Right forelimb (tissue), 1 donor: Measurements from ENCODE around the gene PDLIM5.
"Not testable (repeated sequence)": the region's sequence is repeated elsewhere in the genome, so short reads cannot be mapped to it uniquely, and the experiment has no call there.

Source experiments
- DNase-seq: peaks from one replicate; pipeline ENCODE4 v3.0.0-alpha.2; 2018

Gene PDLIM5

DNA sequence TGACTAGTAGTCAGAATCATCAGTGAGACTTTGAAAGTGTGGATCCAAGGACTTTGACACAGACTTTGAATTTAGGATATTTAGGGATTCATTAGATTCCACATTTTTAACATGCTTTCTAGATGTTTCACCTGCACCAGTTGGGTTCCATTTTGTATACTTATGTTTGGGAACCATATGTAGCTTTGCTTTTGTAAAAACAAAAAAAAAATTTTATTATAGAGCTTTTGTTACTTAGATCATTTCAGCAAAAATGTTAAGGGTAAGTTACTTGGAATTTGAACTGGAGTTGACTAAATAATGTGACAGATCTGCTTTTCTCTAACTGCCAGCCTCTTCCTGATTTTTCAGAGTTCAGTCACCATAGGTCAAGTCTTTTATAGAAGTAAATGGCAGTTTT is 14.6 kb downstream of the PDLIM5 start:
- no peak for DNase-seq

DNA sequence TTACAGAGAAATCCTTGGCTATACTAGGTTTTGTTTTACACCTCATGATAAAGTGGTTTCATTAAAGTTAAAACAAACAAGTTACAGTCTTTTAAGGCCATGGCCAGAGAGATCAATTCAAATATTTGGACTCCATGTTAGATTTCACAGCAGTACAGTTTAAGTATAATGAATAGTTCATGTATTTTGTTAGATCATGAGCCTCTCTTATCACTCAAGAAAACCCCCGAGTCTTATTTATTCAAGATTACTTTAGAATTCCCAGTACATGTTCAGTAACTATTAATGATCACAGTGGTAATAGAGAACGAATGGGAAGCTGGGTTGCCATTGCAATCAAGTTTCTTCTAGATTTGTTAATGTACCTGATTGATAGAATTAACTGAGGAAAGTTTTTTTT is 15.2 kb downstream of the PDLIM5 start:
- no peak for DNase-seq

DNA sequence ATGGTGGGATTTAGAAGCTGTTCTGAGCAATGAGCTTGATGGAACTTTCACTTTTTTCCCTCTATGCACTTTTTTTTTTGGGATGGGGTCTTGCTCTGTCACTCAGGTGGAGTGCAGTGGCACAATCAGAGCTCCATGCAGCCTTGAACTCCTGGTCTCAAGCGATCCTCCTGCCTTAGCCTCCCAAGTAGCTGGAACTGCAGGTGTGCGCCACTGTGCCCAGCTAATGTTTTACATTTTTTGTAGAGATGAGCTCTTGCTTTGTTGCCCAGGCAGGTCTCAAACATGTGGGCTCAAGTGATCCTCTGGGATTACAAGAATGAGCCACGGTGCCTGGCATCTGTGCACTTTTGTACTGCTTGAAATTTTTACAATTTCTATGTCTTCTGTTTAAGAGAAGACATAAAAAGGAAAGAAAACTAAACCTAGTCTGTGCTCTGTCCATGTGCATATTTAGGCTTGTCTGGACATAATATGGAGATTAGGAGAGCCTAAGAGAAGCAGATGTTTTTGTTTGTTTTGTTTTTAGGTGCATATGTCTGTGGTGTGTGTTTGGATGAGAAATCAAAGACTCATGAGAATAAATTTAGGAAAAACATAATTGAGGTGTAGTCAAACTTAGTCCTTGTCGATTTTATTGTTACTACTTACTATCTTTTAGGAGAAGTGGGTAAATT is 16.5 kb downstream of the PDLIM5 start:
- no peak for DNase-seq

DNA sequence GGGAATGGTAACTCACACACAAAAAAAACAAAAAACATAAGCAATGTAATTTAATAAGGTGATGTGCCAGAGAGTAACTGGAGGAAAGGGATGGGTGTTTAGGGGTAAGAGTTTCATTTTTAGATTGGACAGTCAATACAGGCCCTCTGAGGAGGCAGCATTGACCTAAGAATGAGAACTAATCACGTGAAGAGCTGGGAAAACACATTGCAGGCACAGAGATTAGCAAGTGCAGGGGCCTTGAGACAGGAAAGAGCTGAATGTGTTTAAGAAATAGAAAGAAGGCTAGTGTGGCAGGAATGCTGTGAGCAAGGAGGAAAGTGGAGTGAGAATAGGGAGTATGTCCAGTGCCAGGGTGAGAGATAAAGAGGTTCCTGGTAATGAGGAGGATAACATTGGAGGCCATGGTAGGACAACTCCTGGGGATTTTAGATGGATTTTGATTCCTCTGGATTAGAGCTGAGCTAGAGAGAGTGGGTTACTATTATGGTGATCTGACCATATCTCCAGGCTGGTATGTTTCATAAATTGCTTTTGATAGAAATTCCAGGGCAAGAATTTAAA is 17.6 kb downstream of the PDLIM5 start:
- DNase-seq, result no peak

DNA sequence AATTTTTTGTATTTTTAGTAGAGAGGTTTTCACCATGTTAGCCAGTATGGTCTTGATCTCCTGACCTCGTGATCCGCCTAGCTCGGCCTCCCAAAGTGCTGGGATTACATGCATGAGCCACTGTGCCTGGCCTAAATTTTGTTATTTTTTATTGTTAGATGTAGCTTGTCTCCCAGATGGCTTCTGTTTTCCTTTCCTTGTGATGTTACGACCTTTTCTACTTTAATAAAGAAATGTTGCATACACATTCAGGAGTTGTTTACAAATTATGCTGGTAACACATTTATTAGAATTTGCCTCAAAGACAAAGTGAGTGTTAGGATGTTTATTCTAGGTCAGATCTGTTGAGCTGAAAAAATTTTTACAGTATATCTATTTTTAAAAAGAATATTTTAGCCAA is 18.4 kb downstream of the PDLIM5 start:
- DNase-seq, result no peak

DNA sequence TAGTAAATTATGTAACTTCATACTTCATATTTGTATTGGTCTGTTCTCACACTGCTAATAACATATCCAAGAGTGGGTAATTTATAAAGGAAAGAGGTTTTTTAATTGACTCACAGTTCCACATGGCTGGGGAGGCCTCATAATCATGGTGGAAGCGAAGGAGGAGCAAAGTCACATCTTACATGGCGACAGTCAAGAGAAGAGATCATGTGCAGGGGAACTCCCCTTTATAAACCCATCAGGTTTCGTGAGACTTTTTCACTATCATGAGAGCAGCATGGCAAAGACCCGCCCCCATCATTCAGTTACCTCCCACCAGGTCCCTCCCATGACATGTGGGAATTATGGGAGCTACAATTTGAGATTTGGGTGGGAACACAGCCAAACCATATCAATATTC is 19.0 kb downstream of the PDLIM5 start:
- not testable (repeated sequence) for DNase-seq

DNA sequence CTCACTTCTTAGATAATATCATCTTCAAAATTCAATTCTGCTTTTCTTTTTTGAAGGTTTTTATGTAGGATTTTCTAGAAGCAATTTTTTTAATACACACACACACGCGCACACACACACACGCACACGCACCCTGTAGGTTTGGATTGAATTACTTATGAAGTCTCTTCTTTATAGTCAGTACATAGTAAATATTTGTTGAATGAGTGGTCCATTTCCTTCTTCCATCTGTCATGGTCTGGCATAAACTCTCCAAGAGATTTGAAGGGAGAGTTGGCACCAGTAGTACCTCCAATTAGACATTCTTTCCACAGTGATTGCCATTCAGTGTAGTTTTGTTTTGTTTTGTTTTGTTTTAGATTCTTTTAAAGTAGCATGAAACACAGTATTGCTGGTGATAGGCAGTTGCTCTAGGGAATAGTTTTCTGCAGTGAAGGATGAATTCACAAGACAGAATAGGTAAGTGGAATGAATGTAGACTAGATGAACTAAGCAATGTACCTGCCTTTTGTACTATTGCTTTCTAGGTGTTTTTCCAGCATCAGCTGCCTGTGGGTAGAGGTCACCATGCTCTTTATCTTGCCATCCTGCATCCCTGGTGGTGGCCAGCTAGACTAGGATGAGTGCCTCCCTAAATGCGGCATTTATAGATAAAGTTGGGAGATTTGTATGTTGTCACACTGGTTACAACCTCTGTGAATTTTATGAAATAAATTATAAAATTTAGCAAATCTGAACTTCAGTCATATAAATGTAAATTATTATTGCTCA is 20.5 kb downstream of the PDLIM5 start:
- DNase-seq, result no peak

DNA sequence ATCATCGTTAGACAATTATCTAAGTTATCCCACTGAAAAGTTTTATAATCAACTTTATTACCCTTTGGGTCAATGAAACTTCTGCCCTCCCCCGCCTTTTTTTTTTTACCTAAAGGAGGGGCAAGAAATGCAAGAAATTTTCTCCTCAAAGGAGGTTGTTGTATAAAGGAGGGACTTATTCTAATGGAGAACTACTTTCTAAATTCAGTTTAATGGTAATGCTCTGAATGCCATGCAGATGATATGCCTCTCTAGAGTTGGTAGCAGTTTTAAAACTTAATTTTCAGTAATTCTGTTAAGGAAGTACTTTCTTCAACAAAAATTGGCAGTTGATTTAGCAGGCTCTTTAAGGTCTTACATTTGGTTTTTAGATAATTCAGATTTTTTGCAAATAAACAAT is 23.3 kb downstream of the PDLIM5 start:
- DNase-seq, result no peak

DNA sequence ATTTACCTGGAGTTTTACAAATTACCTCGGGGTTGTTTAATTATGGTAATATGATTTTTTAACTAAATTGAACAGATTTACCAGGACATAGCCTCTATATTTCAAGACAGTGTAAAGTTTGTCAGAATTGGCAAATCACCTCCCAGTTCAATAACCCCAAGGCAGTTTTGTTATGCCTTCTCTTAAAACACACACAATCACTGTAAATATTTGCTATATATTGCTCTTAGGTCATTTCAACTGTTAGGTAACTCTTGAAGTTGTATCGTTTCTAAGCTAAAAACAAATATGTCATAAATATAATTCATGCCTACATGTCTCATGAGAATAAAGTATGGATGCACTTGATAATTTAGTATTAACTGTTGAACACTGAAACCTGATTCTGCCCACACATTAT is 24.1 kb downstream of the PDLIM5 start:
- no peak for DNase-seq

DNA sequence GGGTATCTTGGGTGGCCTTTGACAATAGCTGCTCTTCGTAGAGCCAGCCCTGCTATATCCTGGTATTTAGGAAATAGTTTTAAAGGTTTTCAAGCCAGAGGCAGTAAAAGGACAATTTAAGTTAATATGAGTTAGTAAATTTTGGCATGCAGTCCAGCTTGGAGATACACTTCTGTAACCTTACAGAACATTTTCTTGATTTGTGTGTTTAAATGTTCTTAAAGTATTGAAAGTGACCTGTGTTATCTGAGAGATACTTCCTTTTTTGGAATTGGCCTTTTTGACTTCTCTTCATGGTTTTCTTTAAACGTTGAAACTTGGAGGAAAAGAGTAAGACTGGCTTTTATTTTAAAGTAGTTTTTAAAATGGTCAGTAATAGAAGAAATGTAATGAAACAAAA is 25.5 kb downstream of the PDLIM5 start:
- no peak for DNase-seq

DNA sequence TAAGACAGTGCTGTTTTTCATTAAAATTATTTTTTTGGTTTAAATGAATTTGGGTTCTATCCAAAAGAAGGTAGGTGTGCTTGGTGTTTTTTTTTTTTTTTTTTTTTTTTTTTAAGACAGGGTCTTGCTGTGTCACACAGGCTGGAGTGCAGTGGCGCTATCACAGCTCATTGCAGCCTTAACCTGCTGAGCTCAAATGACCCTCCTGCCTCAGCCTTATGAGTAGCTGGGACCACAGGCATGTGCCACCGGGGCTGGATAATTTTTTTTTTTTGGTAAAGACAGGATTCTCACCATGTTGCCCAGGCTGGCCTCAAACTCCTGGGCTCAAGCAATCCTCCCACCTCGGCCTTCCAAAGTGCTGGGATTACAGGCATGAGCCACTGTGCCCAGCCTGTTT is 27.1 kb downstream of the PDLIM5 start:
- not testable (repeated sequence) for DNase-seq

DNA sequence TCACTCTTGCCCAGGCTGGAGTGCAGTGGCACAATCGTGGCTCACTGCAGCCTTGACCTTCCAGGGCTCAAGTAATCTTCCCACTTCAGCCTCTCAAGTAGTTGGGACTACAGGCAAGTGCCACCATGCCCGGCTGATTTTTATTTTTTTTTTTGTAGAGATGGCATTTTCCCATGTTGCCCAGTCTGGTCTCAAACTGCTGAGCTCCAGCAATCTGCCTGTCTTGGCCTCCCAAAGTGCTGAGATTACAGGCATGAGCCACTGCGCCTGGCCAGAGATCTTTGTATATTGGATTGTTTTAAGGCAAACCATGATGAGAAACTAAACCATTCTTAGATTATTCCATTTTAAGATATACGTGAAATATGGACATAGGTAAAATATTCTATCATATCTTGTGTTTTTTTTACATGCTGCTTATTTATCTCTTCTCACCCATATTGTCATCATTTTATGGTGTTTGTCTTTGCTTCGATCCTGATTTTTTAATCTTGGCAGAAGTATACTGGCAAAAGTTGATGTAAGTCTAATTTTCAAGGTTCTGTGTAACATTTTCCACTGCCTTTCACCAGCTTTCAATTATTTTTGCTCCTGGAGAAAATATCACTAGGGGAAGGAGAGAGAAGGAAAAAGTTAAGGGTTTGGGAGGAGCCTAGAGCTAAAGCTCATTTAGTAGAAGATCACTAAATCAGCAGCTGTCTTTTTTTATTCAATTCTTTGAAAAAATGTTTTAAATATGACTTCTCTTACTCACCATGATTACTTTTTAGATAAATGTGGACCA is 27.8 kb downstream of the PDLIM5 start:
- no peak for DNase-seq

DNA sequence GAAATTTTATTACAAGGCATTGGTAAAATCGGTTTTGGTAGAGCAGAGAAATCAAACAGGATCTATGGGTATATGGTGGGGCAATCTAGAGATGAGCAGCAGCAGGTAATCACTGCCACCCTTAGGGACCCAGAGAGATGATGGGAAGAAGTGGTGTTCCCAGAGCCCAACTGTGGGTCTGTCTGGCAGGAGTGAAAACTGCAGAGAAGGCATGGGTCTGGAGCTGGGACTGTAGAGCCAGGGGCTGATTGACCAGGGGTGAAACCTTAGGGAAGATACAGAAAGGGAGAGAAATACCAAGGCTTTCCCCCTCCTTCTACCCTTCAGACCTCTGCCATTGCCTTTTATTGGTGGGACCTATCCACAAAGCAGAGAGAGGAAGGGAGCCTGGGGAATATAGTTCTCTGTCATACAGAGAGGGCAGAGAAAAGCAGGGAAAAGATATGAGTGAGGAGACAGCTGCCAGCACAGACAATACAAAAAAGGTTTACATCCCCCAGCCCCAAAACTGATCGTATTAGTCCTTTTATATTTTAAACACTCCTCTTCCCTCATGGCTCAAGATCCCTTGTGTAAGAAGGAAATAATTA is 28.7 kb downstream of the PDLIM5 start:
- no peak for DNase-seq

DNA sequence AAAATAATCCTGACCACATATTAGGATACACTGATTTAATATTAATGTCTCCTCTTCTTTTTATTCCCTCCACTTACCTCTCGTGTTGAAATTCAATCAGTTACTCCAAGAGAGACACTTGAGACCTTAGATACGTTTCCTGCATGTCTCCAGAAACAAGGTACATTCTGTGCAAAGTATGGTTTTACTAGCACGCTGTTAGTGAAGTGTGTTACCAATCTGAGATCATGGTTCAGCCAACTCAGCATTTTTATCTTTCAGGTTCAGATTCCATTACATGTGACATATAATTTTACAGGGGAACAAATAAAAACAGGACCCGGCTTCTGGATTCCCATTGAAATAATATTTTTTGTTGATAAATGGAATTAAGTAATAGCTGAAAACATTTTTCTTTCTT is 32.2 kb downstream of the PDLIM5 start:
- no peak for DNase-seq

DNA sequence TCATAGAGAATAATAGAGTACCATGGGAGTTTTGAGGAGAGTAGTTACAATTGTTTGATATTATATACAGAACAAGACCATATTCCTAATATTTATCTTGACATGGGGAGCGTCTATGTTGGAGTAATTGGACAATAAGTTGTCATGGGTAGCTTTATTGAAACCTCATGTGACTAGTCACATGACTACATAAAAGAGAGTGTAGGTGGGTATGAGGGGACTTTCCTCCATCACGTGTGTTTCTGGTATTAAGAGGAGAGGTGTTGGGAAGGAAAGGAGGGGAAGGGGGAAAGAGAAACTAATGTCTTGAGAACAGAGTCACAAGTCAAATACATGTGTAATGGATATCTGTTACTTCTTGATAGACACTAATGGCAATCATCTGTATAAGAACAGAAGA is 33.1 kb downstream of the PDLIM5 start:
- DNase-seq, result no peak

DNA sequence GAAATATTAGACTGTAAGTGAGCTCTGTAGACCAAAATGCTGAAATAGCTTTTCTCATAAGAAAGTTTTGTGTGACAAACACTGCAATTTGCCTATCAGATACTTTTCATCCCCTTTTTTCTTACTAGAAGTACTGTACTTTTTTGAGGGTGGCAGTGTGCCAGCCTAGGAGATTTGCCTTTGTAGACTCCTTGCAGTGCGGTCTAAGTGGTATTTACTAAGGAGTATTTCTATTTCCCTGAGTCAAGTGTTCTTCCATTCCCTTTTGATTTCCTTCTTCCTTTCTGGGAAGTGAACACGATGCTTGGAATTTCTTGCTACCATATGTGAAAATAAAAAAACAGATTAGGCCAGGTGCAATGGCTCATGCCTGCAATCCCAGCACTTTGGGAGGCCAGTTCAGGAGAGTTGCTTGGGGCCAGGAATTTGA is 34.6 kb downstream of the PDLIM5 start:
- DNase-seq, result no peak

DNA sequence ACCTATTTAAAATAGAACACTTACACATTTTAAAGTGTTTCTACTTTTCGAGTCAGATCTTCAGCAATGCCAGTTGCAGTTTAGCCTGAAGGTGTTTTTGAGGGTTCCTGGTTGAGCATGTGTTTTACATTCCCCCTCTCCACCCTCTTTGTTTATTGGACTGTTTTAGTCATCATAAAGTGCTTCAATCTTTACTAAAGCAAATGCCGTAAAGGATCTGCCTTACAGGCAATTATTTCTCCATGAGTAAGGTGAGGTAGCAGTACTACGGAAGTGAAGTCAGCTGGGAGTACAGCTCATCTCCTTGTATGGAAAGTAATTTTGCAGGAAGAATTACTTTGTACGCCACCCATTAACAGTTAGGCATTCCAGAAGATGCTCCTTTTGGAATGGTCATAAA is 36.9 kb downstream of the PDLIM5 start:
- DNase-seq, result no peak

DNA sequence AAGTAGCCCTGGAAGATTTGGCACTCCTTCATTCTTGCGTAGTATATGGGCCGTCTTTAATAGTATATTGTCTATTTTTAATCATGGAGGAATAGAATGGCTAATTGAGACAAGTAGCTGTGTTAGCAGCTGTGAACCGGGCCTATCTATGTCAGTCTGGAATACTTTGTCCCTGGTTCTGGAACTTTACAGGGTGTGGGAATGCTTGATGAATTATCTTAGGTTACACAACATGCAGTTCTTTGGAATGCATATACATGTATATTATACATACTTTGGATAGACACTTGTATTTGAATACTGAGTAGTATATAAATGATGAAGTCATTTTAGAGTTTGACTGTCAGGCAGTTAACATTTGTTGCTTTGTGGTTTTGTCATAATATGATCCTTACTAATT is 37.4 kb downstream of the PDLIM5 start:
- DNase-seq, result no peak

DNA sequence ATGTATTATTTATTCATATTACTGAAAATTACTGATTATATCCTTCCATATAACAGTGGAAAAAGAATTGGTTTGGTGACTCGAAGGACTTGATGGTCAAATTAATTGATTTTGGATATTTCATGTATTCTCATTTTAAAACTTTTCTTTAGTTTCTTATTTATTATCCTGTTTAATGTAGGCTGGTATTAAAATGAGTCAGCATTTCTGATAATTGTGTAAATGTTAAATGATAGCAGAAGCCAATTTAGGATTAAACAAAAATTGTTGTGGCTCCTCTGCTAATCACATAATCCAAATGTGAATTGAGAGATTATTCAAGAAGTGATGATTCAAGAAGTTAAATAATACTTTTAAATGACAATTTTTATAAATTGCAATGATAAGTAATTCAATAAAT is 38.7 kb downstream of the PDLIM5 start:
- DNase-seq, result no peak

DNA sequence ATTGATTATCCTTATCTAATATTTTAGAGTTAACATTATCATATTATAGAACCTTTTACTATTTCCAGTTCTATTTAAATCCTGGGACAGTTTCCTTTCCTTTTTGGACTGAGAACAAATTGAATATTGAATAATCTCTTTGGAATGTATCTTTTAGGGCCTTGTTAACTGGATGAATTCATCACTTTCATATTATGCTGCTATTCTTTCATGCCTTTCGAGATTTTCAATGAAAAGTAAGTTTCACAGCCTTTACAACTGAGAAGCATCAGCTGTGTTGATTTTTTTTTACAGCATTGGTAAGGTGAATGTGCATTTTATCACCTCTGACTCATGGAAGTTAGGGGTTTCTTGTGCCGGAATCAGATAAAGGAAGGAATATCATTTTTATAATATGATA is 39.6 kb downstream of the PDLIM5 start:
- DNase-seq, result no peak

DNA sequence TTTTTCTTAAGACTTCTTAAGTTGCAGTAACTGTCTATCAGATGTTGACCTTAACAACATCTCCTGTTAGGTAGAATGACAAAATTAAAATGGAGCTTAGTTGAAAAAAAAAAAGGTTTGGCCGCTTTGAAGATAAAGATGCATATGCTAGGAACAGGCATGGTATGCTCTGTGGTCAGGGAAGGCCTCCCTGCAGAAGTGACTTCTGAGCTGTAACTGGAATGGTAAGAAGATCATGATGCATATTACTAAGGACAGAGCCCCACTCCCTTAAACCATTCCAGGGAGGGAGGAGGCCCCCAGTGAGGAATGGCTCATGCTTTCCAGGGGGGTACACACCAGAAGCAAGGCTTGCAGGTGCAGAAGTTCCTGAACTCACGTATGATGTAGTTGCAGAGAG is 43.7 kb downstream of the PDLIM5 start:
- no peak for DNase-seq

DNA sequence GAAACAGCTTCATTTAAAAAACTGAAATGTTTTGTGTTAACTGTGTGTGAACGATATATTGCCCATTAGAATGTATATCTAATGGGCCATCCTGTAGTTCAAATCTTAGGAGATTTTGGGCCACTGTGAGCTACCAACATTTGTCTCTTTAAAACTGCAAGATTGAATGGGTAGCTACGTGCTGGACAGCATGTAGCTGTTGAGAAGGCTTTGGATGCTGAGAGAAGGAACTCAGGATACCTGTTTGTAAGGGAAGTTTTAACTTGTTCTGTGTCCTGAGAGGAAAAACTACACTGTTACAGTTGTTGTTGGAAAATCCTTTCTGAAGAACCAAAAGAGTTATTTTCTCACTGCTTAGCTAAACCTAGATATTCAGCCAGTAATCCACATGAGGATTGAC is 45.9 kb downstream of the PDLIM5 start:
- DNase-seq, result no peak

DNA sequence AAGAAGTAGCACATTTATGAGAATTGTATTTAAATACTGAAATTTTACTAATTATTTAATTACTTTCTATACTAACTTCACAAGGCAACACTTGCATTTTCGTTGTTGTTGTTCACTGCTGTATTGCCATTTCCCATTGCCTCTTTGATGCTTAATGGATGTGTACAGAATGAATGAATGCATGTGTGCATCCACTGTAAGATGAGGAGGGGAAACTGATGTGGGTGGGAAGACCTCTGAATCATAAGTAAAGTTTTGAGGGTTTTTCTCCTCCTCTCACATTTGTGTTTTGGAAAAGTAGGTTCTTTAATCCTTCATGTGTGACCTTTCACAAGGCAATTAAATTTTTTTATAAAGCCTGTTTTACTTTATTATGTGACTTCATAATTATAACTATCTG is 46.8 kb downstream of the PDLIM5 start:
- no peak for DNase-seq
